ENCODE data around the gene SUFU. TPM values are rescaled to one million over a fixed set of nuclear protein-coding genes. Genes with fewer than 3 reads are reported as not detected.

The SUFU gene
- total RNA-seq, 1 experiment from 2014 or later = 13.1 TPM

- TF ChIP-seq RORB (CRISPR knock-in tag; IDR thresholded peaks at IDR 0.05) = no peak
- TF ChIP-seq TCF7 (CRISPR knock-in tag; IDR thresholded peaks at IDR 0.05; ENCODE audit: low read depth) = no peak
- TF ChIP-seq, protein P1, sequence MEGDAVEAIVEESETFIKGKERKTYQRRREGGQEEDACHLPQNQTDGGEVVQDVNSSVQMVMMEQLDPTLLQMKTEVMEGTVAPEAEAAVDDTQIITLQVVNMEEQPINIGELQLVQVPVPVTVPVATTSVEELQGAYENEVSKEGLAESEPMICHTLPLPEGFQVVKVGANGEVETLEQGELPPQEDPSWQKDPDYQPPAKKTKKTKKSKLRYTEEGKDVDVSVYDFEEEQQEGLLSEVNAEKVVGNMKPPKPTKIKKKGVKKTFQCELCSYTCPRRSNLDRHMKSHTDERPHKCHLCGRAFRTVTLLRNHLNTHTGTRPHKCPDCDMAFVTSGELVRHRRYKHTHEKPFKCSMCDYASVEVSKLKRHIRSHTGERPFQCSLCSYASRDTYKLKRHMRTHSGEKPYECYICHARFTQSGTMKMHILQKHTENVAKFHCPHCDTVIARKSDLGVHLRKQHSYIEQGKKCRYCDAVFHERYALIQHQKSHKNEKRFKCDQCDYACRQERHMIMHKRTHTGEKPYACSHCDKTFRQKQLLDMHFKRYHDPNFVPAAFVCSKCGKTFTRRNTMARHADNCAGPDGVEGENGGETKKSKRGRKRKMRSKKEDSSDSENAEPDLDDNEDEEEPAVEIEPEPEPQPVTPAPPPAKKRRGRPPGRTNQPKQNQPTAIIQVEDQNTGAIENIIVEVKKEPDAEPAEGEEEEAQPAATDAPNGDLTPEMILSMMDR (IDR thresholded peaks at IDR 0.05) = no peak
These were observed 10.0 kb upstream of the SUFU start (continued) for GRCh38 chr10:102493771-102494170.

DNA sequence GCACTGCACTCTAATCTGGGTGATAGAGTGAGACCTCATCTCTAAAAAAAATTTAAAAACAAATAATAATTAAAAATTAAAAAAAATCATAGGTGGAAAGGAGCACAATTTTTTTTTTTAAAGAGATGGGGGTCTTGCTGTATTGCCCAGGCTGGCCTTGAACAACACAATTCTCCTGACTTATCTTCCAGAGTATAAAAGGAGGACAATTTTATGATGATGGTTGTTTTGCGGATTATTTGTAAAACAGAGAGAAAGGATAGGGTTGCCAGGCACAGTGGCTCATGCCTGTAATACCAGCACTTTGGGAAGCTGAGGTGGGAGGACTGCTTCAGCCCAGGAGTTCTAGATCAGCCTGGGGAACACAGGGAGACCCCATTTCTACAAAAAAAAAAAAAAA, 6.2 kb upstream of the SUFU start:
- DNase-seq (ENCODE audit: low spot score) = no peak
- Mint-ChIP-seq H3K4me3 (no peak overlapping the region), H3K27me3 (ENCODE audit: low read depth) (no peaks in the 10 kb centered on the region), H3K4me1 (no peaks in the 10 kb centered on the region), H3K27ac (no peak overlapping the region), H3K36me3 (peaks cover 4% of the 10 kb centered on the region), H3K9me3 (no peaks in the 10 kb centered on the region)
- ChIA-PET CTCF (no interaction called here), POLR2A (interaction anchor here (0.7 kb wide), 1 partner anchor 123 kb away, joined by 3 read pairs; no protein-coding TSS in a partner anchor)
- no peak for TF ChIP-seq ZNF121 (CRISPR knock-in tag; IDR thresholded peaks at IDR 0.05)
- no peak for TF ChIP-seq KAT7 (CRISPR knock-in tag; IDR thresholded peaks at IDR 0.05; ENCODE audit: borderline replicate concordance)
- TF ChIP-seq ZSCAN18 (CRISPR knock-in tag; IDR thresholded peaks at IDR 0.05) = no peak
- TF ChIP-seq, protein P2, sequence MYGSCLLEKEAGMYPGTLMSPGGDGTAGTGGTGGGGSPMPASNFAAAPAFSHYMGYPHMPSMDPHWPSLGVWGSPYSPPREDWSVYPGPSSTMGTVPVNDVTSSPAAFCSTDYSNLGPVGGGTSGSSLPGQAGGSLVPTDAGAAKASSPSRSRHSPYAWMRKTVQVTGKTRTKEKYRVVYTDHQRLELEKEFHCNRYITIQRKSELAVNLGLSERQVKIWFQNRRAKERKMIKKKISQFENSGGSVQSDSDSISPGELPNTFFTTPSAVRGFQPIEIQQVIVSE (CRISPR knock-in tag; IDR thresholded peaks at IDR 0.05; ENCODE audit: borderline replicate concordance) = no peak
- TF ChIP-seq IRF2 (CRISPR knock-in tag; IDR thresholded peaks at IDR 0.05; ENCODE audit: borderline replicate concordance, low read depth) = no peak
- TF ChIP-seq FOXK1 (CRISPR knock-in tag; IDR thresholded peaks at IDR 0.05) = no peak
- ATAC-seq = no peak

DNA sequence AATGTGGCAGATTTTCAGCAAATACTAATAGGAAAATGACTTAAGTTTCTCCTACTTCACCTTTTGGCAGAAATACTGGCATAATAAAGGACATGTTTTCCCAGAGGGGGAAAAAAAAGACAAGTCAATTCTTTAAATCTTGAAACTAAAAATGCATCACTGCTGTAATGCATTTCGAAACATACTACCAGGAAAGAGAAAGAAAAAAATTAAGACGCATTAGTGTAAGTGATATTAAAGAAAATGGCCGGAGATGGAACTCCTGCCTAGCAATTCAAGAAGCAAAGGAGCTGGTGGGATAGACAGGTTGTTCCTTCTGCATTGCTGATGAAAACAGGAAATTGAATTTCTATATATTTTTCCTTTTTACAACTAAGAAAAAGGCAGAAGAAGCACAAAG, 4.4 kb upstream of the SUFU start:
- no peak overlapping the region; the same call in 1 of the 2 replicates for H3K27ac Mint-ChIP-seq
- CTCF ChIA-PET = interaction anchor here (0.5 kb wide), 1 partner anchor 187 kb away, joined by 3 read pairs; no protein-coding TSS in a partner anchor
- TF ChIP-seq ZNF423 (CRISPR knock-in tag; IDR thresholded peaks at IDR 0.05) (no peak), PRRX2 (CRISPR knock-in tag; IDR thresholded peaks at IDR 0.05) (no peak), CBFB (CRISPR knock-in tag; IDR thresholded peaks at IDR 0.05; ENCODE audit: low read depth) (no peak), E2F5 (CRISPR knock-in tag; IDR thresholded peaks at IDR 0.05) (no peak), NFATC4 (CRISPR knock-in tag; IDR thresholded peaks at IDR 0.05) (no peak), ELF4 (CRISPR knock-in tag; IDR thresholded peaks at IDR 0.05; ENCODE audit: low read depth) (no peak), ZNF396 (CRISPR knock-in tag; IDR thresholded peaks at IDR 0.05; ENCODE audit: borderline replicate concordance) (no peak), STAT6 (CRISPR knock-in tag; conservative IDR thresholded peaks at IDR 0.05; ENCODE audit: low read depth) (no peak), ZNF138 (CRISPR knock-in tag; conservative IDR thresholded peaks at IDR 0.05) (no peak), SMAD3 (CRISPR knock-in tag; IDR thresholded peaks at IDR 0.05; ENCODE audit: borderline replicate concordance) (no peak), ZNF317 (CRISPR knock-in tag; IDR thresholded peaks at IDR 0.05; ENCODE audit: borderline replicate concordance, low read depth) (no peak), ERG (CRISPR knock-in tag; IDR thresholded peaks at IDR 0.05) (no peak), EMX1 (CRISPR knock-in tag; IDR thresholded peaks at IDR 0.05) (no peak), NFE2L1 (CRISPR knock-in tag; IDR thresholded peaks at IDR 0.05) (no peak)
- TF ChIP-seq, protein P2 (CRISPR knock-in tag; IDR thresholded peaks at IDR 0.05; ENCODE audit: borderline replicate concordance) = no peak
- TF ChIP-seq, protein P3, sequence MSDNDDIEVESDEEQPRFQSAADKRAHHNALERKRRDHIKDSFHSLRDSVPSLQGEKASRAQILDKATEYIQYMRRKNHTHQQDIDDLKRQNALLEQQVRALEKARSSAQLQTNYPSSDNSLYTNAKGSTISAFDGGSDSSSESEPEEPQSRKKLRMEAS (CRISPR knock-in tag; IDR thresholded peaks at IDR 0.05) = no peak

More for the DNA sequence above, 4.4 kb upstream of the SUFU start:
- ATAC-seq = no peak
- Mint-ChIP-seq H3K9me3 (no peaks in the 10 kb centered on the region), H3K4me3 (no peak overlapping the region), H3K27me3 (ENCODE audit: low read depth) (no peaks in the 10 kb centered on the region; the same call in 1 of the 2 replicates), H3K36me3 (peaks cover 4% of the 10 kb centered on the region), H3K4me1 (no peaks in the 10 kb centered on the region)
- POLR2A ChIA-PET = no interaction called here
- DNase-seq (ENCODE audit: low spot score) = no peak
